Smooth muscle cell of the brain vasculature (primary cell): Measurements from ENCODE around the gene HCN4.
"Not testable (repeated sequence)": the region's sequence is repeated elsewhere in the genome, so short reads cannot be mapped to it uniquely, and the experiment has no call there.

ENCODE experiments used
- DNase-seq: peaks from one replicate; pipeline ENCODE4 v3.0.0-alpha.2; 2012; ENCODE audit warnings: low read depth, low spot score

HCN4 gene

GRCh38 chr15:73368301-73369136 is at the start of gene HCN4:
Gene HCN4 (minus strand): TSS chr15:73368958. CDS start chr15:73368270, 688 bp downstream.
- DNase-seq, result no peak

- no peak for DNase-seq
These were observed 46.1 kb upstream of the HCN4 start for GRCh38 chr15:73414876-73415275.

- no peak for DNase-seq
These were observed 34.4 kb upstream of the HCN4 start for GRCh38 chr15:73403171-73403570.

GRCh38 chr15:73400222-73400621 is 31.5 kb upstream of the HCN4 start:
- not testable (repeated sequence) for DNase-seq

- DNase-seq, result no peak
These were observed 30.1 kb upstream of the HCN4 start for GRCh38 chr15:73398861-73399260.

GRCh38 chr15:73397461-73397860 is 28.7 kb upstream of the HCN4 start:
- DNase-seq, result no peak

GRCh38 chr15:73395671-73396070 is 26.9 kb upstream of the HCN4 start:
- no peak for DNase-seq

- DNase-seq, result no peak
These were observed 26.0 kb upstream of the HCN4 start for GRCh38 chr15:73394782-73395181.

- DNase-seq, result no peak
These were observed 24.6 kb upstream of the HCN4 start for GRCh38 chr15:73393336-73393735.

GRCh38 chr15:73392025-73392424 is 23.3 kb upstream of the HCN4 start:
- DNase-seq, result no peak

- DNase-seq, result no peak
These were observed 22.5 kb upstream of the HCN4 start for GRCh38 chr15:73391128-73391872.

GRCh38 chr15:73389971-73390544 is 21.3 kb upstream of the HCN4 start:
- DNase-seq, result no peak

GRCh38 chr15:73389539-73389938 is 20.8 kb upstream of the HCN4 start:
- no peak for DNase-seq

GRCh38 chr15:73388256-73388781 is 19.6 kb upstream of the HCN4 start:
- DNase-seq, result no peak

- DNase-seq, result no peak
These were observed 18.9 kb upstream of the HCN4 start for GRCh38 chr15:73387507-73388255.

- DNase-seq, result no peak
These were observed 18.2 kb upstream of the HCN4 start for GRCh38 chr15:73386886-73387506.

GRCh38 chr15:73386238-73386637 is 17.5 kb upstream of the HCN4 start:
- no peak for DNase-seq

- no peak for DNase-seq
These were observed 16.4 kb upstream of the HCN4 start for GRCh38 chr15:73385205-73385604.

GRCh38 chr15:73383310-73384189 is 14.8 kb upstream of the HCN4 start:
- no peak for DNase-seq

GRCh38 chr15:73382115-73382514 is 13.4 kb upstream of the HCN4 start:
- DNase-seq, result no peak
